Raji (cell line): Measurements from ENCODE around the gene TFDP1.
A peak's percentile ranks its signal among the peaks of the same experiment; 100 is the strongest.

Source experiments
- POLR2A ChIP-seq: IDR thresholded peaks from 2 replicates; pipeline ENCODE4 v1.6.1; 2011; ENCODE audit warnings: low read depth, low read length, control low read depth; ENCODE audit not compliant: insufficient read depth

The TFDP1 gene

DNA sequence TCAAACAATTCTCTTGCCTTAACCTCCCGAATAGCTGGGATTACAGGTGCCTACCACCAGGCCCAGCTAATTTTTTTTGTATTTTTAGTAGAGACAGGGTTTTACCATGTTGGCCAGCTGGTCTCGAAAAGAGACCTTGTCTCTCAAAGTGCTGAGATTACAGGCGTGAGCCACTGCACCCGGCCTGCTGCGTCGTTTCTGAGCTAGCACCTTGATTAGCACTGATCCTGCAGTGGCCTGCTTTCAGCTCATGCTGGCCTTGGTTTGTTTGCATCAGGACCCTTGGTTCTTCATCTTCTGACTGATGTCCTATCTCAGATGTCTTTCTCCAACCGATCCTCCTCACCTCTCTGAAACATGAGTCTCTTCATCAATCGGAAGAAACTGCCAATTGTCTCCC, 4.9 kb upstream of the TFDP1 start:
- no peak for TF ChIP-seq POLR2A

- TF ChIP-seq POLR2A, result no peak
Measured at GRCh38 chr13:113581871-113582270, 2.7 kb upstream of the TFDP1 start.

GRCh38 chr13:113582841-113583631, 1.5 kb upstream of the TFDP1 start:
- TF ChIP-seq POLR2A, result no peak

DNA sequence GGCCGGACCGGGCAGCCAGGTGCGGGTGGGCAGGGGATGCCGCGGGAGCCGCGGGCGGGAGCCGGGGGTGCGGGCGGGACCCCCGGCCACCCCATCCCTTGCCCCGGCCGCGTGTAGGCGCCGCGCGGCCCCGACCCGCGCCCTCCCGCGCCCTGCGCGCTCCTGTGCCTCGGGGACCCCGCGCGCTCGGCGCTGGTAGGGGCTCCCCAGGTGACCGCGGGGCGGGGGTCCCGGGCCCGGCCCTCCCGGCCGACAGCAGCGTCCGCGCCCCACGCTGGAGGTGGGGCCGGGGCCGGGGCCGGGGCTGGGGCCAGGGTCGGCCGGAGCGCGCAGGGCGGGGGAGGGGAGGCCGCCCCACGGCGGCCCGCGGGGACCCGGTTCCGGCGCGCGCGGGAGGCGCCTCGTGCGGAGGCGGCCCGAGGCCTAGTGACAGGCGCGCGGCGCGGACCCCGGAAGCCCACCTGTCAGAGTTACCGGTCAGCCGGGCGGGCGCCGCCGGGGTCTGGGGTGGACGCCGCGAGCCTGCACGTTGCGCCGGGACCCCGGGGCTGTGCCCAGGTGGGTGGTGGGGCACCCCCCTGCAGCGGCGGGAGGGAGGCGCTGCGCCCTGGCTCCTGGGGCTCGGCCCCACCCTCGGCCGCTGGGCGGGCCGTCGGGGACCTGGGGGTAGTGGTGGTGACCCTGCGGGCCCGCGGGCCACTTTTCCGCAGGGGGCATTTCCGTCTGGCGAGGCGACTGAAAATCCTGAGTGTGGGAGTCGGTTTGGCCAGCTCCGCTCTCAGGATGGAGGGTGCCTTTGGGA, 518 bp downstream of the TFDP1 start:
- 0 out of 2 replicates have a peak, but pooled peaks have one; percentile 41 for TF ChIP-seq POLR2A

DNA sequence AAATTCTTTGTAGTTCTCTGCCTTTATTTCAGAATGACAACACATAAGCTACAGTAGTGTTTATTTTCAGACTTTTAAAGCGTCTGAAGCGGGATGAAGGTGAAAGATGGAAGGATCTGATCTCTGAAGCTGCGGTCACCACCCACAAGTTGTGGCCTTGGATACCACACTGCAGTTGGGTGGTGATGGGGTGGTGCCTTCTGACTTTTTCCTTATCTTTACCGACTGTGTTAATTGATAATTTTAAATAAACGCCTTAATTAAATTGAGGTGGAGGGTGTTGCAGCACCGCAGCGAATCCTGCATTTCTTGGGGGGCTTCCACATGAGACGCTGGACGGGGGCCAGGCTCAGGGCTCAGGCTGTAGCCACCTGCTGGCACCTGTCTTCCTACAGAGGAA, 1.3 kb downstream of the TFDP1 start:
- TF ChIP-seq POLR2A, result no peak

DNA sequence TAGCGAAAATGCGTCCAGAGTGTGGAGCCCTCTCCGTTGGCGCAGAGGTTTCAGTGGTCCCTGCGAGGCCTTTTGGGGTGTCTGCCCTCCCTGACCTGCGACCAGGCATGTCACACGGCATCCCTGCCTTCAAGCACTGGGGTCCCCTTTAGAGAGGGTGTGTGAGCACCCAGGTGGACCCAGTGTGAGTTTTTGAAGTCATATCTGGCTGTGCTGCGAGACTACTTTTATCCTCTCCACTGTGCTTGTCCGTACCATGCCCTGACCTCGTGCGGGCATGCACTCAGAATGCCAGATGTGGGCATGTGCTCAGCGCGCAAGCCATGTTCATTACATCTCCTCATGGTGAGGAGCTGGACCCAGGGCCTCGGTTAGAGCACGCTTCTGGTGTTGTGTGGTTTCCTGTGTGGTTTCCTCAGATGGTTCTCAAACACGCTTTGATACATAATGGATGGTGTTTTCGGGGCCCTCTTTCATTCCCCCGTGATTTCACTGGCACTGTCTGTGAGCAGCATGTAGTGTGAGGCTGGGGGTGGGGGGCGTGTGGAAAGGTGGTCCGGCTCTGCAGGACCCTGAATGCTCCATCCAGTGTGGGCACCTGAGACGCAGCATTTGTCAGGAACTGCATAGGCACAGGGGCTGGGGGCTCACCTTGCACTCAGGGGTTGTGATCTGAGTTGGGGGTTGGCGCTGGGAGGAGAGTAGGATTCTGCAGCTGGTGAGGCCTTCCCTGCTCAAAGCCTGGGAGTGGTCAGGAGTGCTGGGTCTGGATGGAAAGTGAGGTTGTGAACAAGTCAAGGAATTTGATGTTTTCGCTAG, 2.3 kb downstream of the TFDP1 start:
- no peak for TF ChIP-seq POLR2A

GRCh38 chr13:113588394-113589111, 4.0 kb downstream of the TFDP1 start:
- TF ChIP-seq POLR2A, result peak; percentile 9; the same call in 1 of the 2 replicates

DNA sequence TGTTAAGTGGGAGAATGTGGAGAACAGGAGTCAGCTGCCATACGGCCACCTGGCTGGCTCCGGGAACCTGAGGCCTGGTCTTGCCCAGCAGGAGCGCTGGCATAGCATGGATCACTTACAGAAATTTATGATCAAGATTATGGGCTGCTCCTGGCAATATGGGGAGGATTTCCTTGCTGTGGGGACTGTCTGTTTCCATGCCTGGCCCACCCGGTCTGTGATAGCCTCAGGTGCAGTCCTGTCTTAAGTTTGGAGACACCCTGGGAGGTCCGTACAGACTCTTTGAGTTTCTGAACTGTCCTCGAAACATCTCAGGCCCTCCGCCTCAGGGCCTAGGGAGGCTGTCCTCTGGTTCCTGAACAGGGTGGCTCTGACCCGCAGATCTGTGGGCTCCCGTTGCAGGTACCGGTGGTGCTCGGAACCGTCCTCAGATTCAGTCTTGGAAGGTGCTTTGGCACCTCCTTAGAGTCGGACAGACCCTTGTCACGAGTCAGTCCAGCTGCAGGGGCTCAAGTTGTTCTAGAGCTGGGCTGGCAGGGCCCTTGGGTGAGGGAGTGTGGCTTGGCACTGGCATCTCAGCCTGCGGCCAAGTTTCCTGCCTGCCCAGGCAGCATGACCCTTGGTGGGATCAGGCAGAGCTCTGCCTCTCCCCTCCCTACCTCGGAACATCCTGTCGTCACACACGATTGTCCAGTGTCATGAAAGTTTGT, 4.9 kb downstream of the TFDP1 start:
- no peak for TF ChIP-seq POLR2A

GRCh38 chr13:113589961-113590339, 5.4 kb downstream of the TFDP1 start:
- no peak for TF ChIP-seq POLR2A

GRCh38 chr13:113591750-113592149, 7.2 kb downstream of the TFDP1 start:
- TF ChIP-seq POLR2A, result no peak

GRCh38 chr13:113592571-113592970, 8.0 kb downstream of the TFDP1 start:
- TF ChIP-seq POLR2A, result no peak

- no peak for TF ChIP-seq POLR2A
Measured at GRCh38 chr13:113595131-113595530, 10.6 kb downstream of the TFDP1 start.

DNA sequence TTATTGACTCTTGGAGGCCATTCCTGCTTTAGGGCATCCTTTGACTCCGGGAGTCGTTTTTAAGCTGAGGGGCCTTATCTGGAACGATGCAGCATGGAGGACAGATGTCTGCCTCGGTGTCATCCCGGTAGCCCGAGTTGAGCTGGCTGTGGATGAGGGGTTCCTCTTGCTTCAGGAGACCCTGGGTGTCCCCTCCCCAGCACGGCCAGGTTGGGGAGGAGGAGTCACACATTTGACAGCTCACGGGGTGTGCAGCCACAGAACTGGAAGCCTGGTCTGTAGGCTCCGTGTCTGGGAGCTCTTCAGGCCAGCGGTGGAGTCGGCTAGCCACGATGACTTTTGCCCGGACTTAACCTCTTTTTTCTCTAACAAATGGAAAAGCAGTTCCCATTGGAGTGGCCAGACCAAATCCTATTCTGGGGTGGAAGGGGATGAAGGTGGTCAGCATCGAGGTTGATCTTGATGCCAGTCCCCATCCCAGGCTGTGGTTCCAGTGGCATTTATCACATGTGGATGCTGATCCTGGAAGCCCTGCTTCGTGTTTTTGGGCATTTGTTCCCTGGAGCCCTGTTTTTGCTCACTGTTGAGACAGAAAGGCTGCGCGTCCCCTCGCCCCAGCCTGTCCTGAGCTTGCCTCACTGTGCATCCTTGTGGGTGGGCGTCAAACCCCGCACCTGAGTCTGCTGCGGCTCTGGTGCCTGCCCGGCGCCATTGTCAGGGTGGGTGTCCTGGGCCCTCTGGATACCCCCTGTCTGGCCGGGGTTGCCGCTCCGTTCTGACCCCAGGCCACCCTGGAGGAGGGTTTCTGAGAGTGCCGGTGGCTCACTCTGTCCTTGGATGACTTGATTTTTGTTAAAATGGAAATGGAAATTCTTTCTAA, 12.0 kb downstream of the TFDP1 start:
- no peak for TF ChIP-seq POLR2A
